NCI-H2196 (cell line): ENCODE results near the gene VSTM2B.

Experiments
- DNase-seq: peaks from one replicate; lab custom pipeline; 2025; ENCODE audit not compliant: unreplicated experiment; lab: John Stamatoyannopoulos, UW

Gene VSTM2B

DNA sequence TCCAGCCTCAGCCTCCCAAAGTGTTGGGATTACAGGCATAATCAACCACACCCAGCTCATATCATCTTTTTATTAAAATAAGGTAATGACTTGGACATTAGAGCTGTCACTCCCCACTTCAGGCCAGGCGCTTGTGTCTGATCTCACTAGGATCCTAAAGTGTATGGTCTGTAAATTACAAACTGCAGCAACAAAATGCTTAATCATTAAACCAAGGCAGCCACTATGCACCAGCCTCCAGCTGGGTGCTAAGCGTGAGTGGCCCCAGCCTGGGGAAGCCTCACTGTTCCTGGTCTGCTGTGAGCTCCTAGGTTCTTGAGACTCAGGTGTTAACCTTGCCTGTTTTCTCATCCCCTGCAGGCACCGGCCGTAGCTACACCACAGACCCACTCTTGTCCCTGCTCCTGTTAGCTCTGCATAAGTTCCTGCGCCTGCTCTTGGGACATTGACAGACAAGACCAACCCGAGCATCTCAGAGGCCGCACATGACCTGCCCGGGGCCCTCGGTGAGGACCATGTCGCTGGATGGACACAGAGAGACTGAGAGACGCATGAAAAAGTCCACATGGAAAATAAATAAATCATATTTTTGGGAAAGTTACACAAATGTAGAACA lies 37.8 kb downstream of the VSTM2B start:
- DNase-seq = no peak

DNA sequence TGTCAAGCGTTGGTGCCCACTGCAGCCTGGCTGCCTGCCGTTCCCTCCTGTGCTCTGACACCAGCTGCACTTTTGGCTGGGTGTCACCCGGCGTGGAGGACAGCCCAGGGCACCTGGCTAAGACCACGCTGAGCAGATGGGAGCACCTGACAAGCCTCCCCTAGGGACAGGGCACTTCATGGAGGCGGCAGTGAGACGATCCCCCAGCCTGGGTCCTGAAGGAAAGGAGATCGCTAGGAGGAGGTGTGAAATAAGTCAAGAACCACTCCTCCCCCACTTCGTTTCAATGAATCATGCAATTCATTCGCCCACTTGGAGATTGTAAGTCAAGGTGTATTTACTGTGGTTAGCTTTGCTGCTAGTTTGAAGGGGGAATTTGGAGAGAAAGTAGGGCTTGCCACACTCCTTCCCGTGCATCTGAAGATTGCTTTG lies 38.8 kb downstream of the VSTM2B start:
- DNase-seq = no peak

DNA sequence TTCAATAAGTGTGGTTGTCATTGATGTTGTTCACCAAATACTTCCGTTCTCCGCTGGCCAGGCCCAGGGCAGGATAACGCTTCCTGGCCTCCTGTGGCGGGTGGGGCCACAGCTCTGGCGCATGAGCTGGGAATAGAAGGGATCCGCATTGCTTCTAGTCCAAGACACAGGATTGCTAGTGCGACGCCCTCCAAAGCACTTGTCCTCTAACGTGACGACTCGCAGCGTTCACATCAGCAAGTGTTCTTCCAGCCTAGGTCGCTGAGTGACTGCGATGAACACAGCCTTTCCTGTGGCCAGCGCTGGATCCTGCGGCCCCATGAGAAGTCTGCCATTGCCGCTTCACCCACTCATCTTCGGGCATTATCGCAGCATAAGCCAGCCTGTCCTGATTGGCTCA lies 39.4 kb downstream of the VSTM2B start:
- no peak for DNase-seq

DNA sequence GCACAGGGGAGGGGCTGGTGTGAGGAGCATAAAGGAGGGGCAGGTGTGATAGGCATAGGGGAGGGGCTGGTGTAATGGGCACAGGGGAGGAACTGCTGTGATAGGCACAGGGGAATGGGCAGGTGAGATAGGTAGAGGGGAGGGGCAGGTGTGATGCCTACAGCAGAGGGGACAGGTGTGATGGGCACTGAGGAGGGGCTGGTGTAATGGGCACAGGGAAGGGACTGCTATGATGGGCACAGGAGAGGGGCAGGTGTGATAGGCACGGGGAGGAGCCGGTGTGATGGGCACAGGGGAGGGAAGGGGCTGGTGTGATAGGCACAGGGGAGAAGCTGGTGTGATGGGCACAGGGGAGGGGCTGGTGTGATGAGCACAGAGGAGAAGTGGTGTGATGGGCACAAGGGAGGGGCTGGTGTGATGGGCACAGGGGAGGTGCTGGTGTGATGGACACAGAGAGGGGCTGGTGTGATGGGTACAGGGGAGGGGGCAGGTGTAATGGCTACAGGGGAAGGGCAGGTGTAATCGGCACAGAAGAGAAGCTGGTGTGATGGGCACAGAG lies 40.8 kb downstream of the VSTM2B start:
- DNase-seq = no peak

DNA sequence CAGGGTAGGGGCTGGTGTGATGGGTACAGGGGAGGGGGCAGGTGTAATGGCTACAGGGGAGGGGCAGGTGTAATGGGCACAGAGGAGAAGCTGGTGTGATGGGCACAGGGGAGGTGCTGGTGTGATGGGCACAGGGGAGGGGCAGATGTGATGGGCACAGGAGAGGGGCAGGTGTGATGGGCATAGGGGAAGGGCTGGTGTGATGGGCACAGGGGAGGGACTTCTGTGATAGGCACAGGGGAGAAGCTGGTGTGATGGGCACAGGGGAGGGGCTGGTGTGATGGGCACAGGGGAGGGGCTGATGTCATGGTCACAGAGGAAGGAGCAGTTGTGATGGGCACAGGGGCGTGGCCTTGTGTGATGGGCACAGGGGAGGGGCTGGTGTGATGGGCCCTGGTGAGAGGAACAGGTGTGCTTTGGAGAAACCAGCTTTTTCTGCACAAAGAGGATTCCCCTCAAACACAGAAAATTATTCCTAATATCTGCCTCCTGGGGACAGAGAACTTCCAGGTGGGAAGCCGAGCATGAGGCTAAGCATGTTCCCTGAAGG lies 41.6 kb downstream of the VSTM2B start:
- no peak for DNase-seq

DNA sequence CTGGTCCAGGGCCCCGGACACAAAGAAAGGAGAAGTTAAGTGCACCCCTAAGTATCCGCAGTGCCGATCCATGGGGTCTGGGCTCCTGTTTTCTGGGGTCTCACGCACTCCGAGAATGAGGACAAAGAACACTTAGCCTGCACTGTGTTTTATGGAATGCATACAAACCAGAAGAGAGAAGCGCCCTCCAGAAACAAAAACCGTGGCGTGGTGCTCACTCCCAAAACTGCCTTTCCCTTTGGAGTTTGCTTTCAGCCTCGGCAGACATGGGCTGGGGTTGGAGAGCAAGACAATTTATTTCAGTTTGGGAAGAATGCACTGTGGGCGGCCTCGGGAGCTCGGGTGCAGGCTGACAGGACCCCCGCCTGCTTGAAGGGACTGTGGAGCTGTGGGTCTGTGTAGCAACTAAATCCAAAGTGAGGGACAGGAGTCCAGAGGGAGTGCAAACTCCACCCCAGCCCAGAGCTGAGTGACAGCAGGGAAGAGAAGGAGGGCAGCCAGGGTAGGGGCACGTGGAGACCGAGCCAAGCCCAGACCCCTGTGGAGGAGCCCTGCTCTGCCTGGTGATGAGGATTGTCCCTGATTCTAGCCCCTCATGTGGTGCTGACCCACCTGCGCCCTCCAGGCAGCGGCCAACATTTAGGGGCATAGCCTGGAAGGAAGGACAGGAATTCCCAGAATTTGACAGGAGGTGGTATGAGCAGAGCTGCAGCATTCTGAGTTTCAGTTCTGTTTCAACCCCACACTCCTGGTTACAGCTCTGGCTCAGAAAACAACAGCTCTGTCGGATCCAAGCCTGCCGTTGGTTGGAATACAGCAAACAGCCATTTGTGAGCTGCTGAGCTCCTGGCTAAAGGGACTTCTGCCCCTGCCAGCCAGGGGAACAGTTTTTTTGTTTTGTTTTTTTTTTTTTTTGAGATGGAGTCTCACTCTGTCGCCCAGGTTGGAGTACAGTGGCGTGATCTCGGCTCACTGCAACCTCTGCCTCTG lies 42.5 kb downstream of the VSTM2B start:
- DNase-seq = no peak

DNA sequence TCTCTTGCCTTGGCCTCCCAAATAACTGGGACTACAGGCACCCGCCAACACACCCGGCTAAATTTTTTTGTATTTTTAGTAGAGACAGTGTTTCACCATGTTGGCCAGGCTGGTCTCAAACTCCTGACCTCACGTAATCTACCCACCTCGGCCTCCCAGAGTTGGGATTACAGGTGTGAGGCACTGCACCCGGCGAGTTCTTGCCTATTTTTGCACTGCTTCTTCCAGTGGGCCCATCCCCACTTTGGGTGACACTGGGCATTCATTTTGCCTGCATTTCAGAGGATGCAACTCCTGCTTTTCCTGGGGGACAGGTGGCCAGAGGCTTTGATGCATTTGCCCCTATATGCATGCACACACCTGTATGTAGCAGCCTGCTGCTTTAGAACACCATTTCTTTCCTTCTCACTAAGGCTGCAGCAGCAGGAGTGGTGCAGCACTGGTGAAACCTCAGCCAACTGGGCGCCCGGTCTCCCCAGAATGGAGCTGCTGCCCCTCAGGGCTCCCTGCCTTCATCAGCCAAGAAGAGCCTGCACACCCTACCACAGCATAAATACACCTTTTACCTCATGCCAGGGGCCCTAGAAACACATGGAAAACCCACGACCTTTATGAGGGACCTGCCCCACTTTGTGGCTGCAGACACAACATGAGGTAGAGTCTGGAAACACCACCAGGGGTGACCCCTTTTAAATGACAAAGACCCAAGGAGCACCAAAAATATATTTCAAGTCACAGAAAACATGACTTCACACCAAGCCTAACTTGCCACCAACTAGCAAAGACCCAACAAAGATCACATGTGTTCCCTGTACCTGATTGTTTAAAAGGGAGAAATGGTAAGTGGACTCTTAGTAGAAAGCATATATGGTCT lies 43.5 kb downstream of the VSTM2B start:
- no peak for DNase-seq

DNA sequence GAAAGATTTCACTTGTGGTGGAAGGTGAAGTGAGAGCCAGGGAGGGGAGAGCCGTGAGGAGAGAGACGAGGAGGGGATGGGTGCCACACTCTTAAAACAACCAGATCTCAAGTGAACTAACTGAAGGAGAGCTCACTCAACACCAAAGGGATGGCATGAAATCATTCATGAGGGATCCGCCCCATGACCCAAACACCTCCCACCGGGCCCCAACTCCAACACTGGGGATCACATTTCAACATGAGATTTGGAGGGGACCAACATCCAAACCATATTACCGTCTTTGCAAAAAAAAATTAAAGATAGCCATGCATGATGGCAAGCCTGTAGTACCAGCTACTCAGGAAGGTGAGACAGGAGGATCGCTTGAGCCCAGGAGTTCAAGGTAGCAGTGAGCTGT lies 45.4 kb downstream of the VSTM2B start:
- no peak for DNase-seq

DNA sequence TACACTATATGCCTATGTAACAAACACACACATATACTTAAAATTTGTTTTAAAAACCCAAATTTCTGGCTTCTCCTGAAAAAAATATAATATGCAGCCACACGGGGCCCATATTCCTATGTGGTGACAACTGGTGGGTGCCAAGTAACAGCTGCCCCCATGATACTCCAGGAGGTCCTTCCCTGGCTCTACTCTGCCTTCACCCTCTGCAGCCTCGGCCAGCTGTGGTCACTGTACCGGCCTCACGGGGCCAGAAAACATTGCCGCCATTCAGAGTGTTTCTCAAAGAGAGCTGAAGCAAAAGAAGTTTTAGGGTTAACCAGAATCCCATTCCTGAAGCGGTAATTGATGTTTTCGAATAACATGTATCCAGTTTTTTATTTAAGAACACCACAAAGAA lies 47.7 kb downstream of the VSTM2B start:
- DNase-seq = no peak

DNA sequence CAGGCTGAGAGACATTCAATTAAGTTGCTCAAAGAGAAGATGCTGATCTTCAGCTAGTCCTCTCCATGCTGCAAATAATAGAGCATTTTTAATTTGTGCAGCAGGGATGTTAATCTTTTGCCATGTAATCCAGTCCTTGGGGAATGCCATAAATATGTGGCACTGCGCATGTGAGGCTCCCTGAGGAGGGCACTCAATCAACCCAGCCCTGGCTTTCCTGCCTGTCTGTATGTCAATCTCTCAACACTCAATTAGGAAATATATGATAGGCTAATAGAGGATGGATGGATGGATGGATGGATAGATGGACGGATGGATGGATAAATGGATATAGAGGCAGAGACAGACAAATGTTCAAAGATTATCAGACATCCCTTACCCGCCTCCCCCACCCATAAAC lies 48.7 kb downstream of the VSTM2B start:
- no peak for DNase-seq

DNA sequence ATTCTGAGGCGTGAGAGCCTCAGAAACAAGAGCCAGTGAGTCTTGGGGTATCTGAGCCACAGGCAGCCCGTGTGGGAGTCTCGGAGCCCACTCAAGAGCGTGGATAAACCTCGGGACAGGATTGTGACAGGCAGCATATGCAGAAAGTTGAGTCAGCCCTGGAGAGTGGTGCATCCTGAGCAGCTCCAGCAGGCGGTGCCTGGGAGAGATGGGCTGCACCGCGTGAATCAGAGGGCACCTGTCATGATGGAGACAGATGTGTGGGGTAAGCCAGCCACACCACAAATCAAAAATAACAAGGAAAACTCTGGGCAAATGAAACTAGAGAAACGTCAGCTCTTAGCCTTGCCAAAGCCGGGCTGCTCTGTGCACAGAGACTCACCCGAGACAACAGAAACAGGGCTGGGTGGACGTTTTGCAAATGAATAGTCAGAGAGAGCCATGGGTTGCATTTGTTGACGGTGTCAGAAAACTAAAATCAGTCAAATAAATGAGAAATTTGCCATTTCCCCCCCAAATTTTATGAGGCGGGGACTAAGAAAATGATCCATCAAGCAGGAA lies 50.3 kb downstream of the VSTM2B start:
- no peak for DNase-seq

DNA sequence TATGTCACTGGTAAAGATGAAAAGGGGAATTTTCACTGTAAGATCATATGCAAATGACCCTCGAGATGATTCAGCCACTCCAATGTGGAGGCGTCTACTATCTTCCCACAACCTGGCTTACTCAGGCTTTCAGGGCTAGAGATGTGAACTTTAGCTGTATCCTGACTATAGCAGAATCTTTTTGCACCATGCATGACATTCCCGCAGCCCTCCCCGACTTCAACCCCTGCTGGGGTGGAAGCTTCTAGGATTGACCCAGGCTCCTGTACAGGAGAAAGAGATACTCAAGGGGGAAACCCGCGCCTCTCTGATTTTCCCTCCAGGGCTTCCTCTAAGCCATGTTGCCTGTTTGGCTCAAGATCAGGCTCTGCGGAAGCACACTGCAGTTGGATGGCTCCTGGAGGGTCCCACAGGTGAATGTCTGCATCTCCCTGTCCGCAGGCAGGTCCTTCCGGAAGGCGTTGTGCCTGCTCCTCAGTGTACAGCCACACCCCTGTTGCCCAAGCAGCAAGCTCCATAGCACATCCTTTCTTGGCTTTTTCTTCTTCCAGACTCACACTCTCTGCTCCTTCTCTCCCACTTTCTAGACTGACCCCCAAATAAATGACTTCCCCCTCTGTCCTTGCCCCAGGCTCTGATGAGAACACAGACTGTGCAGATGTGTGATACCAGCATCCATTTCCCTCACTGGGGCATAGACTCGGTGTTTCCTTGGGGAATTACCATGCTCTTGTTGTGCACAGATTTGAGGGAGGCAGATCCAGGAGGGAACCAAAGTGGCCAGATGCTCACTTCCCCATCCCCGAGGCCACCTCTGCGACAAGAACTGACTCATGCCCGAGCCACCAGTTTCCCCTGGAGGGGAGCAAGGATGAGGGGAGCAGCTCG lies 51.2 kb downstream of the VSTM2B start:
- no peak for DNase-seq

DNA sequence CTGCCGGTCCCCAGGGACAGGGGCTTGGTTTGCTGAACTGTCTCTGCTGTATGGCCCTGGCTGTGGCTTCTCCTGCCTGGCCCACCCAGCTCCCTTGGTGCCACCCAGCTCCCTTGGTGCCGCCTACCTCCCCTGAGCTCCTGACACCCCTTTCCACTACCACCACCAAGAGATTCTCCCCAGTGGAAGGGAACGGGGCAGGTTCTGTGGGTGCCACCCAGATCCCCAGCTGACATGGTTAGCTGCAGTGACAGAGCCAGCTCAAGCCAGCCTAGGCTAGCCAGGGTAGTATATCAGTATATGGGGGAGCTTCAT lies 51.8 kb downstream of the VSTM2B start:
- no peak for DNase-seq

DNA sequence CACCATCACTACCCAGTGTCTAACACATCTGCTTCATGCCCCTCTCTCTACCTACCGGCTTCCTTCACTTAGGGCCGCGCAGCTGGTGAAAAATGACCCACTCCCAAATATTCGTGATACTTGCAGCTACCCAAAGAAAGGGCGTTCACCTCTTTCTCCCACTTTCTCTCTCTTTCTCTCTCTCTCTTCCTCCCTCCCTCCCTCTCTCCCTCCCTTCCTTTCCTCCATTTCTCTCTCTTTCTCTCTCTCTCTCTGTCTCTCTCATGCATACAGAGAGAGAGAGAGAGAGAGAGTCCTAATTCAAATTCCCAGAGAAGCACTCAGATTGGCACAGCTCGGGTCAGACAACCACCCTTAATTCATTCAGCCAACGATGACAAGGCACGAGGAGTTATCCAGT lies 52.6 kb downstream of the VSTM2B start:
- DNase-seq = no peak

DNA sequence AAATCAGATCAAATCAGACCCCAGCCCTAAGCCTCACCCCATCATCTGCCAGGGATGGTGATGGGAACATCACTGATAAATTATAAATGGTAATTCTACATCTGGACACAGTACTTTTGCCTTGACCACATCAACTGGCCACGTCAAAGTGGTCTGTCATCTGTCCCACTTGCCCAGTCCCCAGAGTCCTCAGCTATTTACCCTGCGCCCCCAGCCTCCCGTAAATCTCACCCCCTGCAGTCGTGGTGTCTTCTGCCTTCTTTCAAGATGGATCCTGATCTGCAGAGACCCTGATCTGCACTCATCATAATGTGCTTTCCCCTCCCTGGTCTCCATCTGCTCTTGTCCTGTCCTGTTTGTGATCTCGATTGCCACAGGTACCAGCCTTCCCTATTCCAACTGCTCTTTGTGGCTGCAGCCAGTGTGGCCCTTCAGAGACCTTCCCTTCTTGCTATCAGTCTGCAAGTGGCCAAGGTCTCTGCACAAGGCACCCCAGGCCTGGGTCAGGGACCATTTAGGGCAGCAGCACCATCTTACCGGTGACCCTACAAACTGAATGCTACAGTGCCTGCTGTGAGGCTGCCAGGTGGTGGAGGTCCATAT lies 53.6 kb downstream of the VSTM2B start:
- no peak for DNase-seq

DNA sequence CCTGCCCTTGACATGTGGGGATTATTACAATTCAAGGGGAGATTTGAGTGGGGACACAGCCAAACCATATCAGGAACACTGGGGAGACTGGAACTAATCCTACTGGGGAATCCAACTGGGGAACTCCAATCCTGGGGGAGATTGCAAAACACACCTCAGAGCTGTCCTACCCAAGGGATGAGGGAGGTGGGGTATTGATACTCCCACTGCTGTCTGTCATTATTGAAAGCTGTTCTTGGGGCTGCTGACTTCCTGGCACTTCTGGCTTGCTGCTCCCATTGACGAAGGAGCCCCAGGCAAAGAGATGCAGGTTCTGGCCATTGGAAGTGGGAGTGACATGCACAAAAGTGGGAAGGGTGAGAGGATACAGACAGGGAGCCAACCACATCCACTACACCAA lies 55.6 kb downstream of the VSTM2B start:
- DNase-seq = no peak

DNA sequence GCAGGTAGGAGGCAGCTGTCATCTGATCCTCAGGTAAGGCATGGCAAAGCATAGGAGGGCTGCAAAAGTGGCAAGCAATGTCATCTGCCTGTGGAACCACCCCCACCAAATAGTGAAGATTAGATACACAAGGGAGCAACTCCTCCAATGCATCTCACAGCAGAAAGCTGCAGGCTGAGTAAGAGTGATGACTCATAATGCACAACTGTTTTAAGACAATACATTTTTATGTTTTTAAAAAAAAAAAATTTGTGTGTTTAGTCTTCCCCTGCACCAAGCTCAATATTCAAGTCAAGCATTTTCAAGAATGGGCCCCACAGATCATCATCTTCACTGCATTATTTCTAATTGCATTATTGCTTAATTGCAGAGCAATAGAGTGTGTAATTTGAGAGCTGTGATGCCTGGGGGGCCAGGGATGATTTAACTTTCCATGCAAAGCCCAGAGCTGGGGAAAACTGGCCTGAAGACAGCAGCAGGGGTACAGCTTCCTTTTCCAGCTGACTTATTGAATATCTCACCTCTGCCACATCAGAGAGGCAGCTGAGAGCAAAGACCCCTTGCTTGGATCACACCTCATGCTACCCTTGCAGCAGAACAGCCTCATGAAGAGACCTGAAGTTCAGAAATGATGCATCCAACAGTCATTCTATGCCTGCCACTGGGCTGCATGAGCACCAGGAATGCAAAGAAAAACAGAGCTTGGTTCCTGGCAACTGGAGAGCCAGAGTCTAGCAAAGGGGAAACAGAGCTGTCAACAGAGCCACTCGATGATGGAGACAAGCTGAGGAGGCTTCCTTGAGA lies 57.6 kb downstream of the VSTM2B start:
- DNase-seq = no peak

DNA sequence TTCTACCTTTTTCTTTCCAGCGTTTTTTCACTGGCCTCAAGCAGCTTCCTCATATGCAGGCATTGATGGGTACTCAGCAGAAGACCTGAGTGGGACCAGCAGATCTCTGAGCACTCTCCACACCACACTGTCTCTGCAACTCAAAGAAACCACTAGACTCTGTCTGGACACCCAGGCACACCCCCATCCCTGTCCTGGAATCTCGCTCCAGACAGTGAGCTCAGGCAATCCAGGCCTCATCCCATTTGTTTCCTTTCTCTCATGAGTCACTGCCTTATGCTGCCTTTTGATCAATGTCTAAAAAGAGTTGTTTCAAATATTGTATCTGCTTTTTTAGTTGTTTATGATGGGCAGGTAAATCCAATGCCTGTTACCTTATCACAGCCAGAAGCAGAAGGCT lies 60.6 kb downstream of the VSTM2B start:
- no peak for DNase-seq

DNA sequence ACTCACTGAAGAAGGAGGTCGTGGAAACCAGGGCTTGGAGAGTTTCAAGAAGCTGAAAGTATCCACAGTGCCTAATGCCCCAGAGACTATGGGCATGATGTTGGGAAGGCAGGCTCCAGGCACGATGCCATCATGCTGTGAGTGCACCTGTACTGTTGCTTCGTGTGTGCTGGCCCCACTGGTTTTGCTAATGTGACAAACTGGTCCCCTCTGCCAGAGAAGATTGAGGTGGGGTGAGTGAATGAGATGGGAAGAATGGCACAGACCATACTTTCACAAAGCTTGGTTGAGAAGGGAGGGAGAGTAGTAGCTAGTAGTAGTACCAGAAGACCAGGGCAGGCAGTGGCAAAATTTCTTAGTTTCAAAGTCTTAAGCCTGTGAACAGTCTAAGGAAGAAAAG lies 61.3 kb downstream of the VSTM2B start:
- DNase-seq = no peak
